ENCODE results near the gene RALBP1. TPM values are rescaled to one million over a fixed set of nuclear protein-coding genes. Genes with fewer than 3 reads are reported as not detected.
A peak's percentile ranks its signal among the peaks of the same experiment; 100 is the strongest.

RALBP1 gene
- total and polyA plus RNA-seq, 12 donors = 22.5 to 59.9 (median 44.8) TPM

DNA sequence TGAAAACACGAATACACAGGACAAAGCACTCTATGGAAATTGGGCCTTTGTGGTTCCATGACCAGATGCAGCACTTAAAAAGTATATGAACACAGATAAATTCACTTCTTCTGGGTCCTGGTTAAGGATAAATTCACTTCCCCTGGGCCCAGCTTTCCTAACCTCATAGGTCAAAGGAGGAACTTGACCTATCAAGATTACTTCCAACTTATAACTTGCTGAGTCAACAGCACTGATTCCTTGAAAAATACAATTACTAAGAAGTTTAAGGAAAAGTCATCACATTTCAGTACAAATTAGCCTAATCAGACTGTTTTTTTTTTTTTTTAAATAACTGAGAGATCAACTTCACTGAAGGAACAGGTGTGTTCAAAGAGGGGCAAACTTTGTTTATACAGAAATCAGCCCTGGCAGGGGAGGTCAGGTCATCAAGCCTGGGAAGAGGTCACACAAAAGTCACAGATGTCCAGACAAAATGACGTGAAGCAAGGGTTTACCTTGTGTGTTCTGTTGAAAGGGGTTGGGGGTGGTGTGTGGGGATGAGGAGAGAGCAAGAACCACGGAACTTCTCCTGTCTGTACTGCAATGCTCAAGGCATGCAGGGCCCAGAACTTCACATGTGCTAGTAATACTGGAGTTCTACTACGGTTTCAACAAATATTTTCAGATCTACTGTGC is 83.2 kb downstream of the RALBP1 start:
- WGBS, 4 donors = 83 to 88% (median 86%) methylated on average over 4 of the region's 4 CpGs
- intact Hi-C loops (cut with DNase I) = no loop called here
- H3K36me3 ChIP-seq (replicated peaks in 1 of 2) = peaks cover 0 to 73% of the 10 kb centered on the region in 2 donors
- no peak for TF ChIP-seq POLR2A (IDR thresholded peaks at IDR 0.05)
- TF ChIP-seq, protein P1, sequence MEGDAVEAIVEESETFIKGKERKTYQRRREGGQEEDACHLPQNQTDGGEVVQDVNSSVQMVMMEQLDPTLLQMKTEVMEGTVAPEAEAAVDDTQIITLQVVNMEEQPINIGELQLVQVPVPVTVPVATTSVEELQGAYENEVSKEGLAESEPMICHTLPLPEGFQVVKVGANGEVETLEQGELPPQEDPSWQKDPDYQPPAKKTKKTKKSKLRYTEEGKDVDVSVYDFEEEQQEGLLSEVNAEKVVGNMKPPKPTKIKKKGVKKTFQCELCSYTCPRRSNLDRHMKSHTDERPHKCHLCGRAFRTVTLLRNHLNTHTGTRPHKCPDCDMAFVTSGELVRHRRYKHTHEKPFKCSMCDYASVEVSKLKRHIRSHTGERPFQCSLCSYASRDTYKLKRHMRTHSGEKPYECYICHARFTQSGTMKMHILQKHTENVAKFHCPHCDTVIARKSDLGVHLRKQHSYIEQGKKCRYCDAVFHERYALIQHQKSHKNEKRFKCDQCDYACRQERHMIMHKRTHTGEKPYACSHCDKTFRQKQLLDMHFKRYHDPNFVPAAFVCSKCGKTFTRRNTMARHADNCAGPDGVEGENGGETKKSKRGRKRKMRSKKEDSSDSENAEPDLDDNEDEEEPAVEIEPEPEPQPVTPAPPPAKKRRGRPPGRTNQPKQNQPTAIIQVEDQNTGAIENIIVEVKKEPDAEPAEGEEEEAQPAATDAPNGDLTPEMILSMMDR (IDR thresholded peaks at IDR 0.05) = no peak
- no peaks in the 10 kb centered on the region for H3K27me3 ChIP-seq
- no peak overlapping the region for H3K4me3 ChIP-seq
- H3K9me3 ChIP-seq (replicated peaks in 1 of 3) = no peaks in the 10 kb centered on the region
- H3K4me1 ChIP-seq (replicated peaks in 1 of 2) = peaks cover 0 to 7% of the 10 kb centered on the region in 2 donors
- no peak for DNase-seq
- H3K27ac ChIP-seq = no peak overlapping the region

DNA sequence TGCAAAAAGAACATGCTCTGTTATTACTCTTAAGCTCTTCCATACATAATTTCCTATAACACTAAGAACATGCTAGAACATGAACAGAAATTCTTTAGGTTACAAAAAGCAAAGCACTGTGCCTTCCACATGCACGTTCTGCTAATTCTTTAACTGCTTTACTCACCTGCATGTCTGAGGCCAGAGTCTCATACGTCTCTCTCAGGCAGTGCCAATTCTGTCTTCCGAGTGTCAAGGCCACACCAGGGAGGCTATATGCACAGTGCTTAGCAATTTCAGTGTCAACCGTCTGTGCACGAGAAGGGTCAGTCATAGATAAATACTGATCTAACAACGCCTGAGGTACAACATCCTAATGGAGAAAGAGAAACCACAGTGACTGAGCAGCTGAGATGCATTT is 83.9 kb downstream of the RALBP1 start:
- peak in 3 of 7 donors; percentile 27 to 35 (median 30) for DNase-seq
- Histone ChIP-seq H3K27me3 (no peaks in the 10 kb centered on the region), H3K9me3 (replicated peaks in 1 of 3) (no peaks in the 10 kb centered on the region), H3K27ac (no peak overlapping the region), H3K4me3 (no peak overlapping the region), H3K4me1 (replicated peaks in 1 of 2) (peaks cover 0 to 14% of the 10 kb centered on the region in 2 donors), H3K36me3 (replicated peaks in 1 of 2) (peaks cover 0 to 69% of the 10 kb centered on the region in 2 donors)
- WGBS, 4 donors = 52 to 74% (median 56%) methylated on average over 6 of the region's 6 CpGs
- intact Hi-C loops (cut with DNase I) = no loop called here
- no peak for TF ChIP-seq POLR2A (IDR thresholded peaks at IDR 0.05)
- TF ChIP-seq, protein P1 (IDR thresholded peaks at IDR 0.05) = no peak

DNA sequence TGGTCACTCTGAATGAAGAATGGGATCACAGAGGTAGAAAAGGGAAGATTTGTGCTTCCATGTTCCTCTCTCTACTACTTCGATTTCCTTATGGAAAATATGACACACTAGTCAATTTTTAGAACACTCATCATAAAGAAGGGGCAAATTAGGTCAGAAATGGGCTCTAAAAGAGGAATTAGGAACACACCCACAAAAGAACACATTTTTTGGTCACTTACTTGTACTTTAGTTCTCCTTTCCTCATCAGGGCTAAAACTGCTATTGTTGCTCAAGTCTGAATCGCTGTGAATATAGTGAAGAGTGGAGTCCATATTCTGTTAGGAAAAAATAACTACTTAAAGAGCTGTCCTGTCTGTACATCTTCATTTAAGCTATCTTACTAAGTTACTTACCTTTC is 86.4 kb downstream of the RALBP1 start:
- intact Hi-C loops (cut with DNase I) = no loop called here
- DNase-seq = no peak
- no peaks in the 10 kb centered on the region for H3K9me3 ChIP-seq (replicated peaks in 1 of 3)
- no peak overlapping the region for H3K4me3 ChIP-seq
- 72 to 88% (median 81%) methylated on average over 2 of the region's 2 CpGs for WGBS, 4 donors
- TF ChIP-seq, protein P1 (IDR thresholded peaks at IDR 0.05) = no peak
- peaks cover 0 to 21% of the 10 kb centered on the region in 2 donors for H3K4me1 ChIP-seq (replicated peaks in 1 of 2)
- peaks cover 0 to 48% of the 10 kb centered on the region in 2 donors for H3K36me3 ChIP-seq (replicated peaks in 1 of 2)
- H3K27me3 ChIP-seq = no peaks in the 10 kb centered on the region
- H3K27ac ChIP-seq = peak overlapping the region in 1 of 5 donors; percentile 30

DNA sequence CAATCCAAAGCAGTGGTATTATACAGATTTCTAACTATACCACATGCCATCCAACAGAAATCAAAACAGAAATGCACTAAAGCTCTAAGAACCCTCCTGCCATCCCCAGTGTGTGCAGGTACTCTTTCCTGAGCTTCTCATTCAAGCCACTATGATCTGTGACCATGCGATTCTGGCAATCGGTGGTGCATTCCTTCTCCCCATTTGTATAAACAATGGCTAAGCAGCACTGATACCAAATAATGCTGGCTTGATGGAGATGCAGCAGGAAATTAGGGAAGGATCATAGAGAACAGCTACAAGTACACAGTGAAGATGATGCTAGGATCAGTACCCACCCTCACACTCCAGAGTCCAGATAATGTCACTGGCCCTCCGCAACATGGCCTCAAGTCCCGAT is 87.3 kb downstream of the RALBP1 start:
- Histone ChIP-seq H3K27me3 (no peaks in the 10 kb centered on the region), H3K36me3 (replicated peaks in 1 of 2) (peaks cover 0 to 40% of the 10 kb centered on the region in 2 donors), H3K4me1 (replicated peaks in 1 of 2) (peaks cover 0 to 21% of the 10 kb centered on the region in 2 donors), H3K27ac (peak overlapping the region in 1 of 5 donors; percentile 14), H3K4me3 (no peak overlapping the region), H3K9me3 (replicated peaks in 1 of 3) (no peaks in the 10 kb centered on the region)
- WGBS, 4 donors = 92 to 98% (median 93%) methylated on average over 4 of the region's 4 CpGs
- TF ChIP-seq, protein P1 (IDR thresholded peaks at IDR 0.05) = no peak
- no peak for TF ChIP-seq POLR2A (IDR thresholded peaks at IDR 0.05)
- no peak for DNase-seq
- intact Hi-C loops (cut with DNase I) = no loop called here

Measured in adrenal gland (tissue), 12 donors.